Ovary (tissue), 9 donors: Measurements from ENCODE around the gene GNB1. TPM values are rescaled to one million over a fixed set of nuclear protein-coding genes. Genes with fewer than 3 reads are reported as not detected.

Experiments
- DNase-seq, 5 donors: peaks; one replicate each; pipeline ENCODE4 v3.0.0-alpha.2; 2019 to 2020
- H3K27ac ChIP-seq, 2 donors: fragments of 200-600 bp; one replicate each; pipeline versions ENCODE4 v1.5.1 to v1.8.0; 2019 to 2022
- H3K27me3 ChIP-seq: fragments of 200-600 bp; one replicate; pipeline ENCODE4 v1.8.0; 2022
- H3K36me3 ChIP-seq: fragments of 200-600 bp; sonication (generic); one replicate; pipeline ENCODE4 v1.5.1; 2019
- H3K4me1 ChIP-seq: one replicate; pipeline ENCODE4 v1.8.1; 2013; ENCODE audit warnings: mild to moderate bottlenecking, moderate library complexity; ENCODE audit not compliant: insufficient read depth
- H3K4me3 ChIP-seq: fragments of 200-600 bp; sonication (generic); one replicate; pipeline ENCODE4 v1.5.1; 2017
- H3K9me3 ChIP-seq, 2 donors: fragments of 200-600 bp in 1 of 2; sonication (generic) in 1 of 2; one replicate each; pipeline versions ENCODE4 v1.5.1 to v1.8.1; 2013 to 2019; ENCODE audit warnings: mild to moderate bottlenecking in 1 of 2, moderate library complexity in 1 of 2
- EP300 ChIP-seq: sonication (generic); formaldehyde crosslinking; IDR thresholded peaks from one replicate; pipeline ENCODE4 v1.6.1; 2017; ENCODE audit warnings: antibody characterized with exemption
- POLR2A ChIP-seq: fragments of 450-650 bp; IDR thresholded peaks from one replicate; pipeline ENCODE4 v1.6.1; 2017; ENCODE audit warnings: antibody characterized with exemption, mild to moderate bottlenecking, moderate library complexity
- WGBS, 3 donors: extraction: QIAGEN DNeasy Blood & Tissue Kit in 1 of 3; methylation state at CpG; one replicate each; pipeline versions ENCODE4 v1.1.5 to v1.1.7; 2013 to 2017; 5-methylcytosine and 5-hydroxymethylcytosine counted together
- intact Hi-C, 4 donors: fragments of 100-400 bp; cut with DNase I; formaldehyde crosslinking; loops; one replicate each; pipeline versions ENCODE4 v1.11.0 to v1.15.1; 2022 to 2023
- polyA plus RNA-seq, 2 donors: library from polyadenylated mRNA; stranded (reverse); fragments of 200-250 nt in 1 of 2; fragments of 350-450 nt in 1 of 2; fragmentation: Illumina TruSeq in 1 of 2; extraction: RNeasy Lipid Tissue Mini Kit (QIAGEN cat#74804) in 1 of 2; gene quantifications; one replicate each; pipeline ENCODE4 v1.2.3, GENCODE V29; 2013 to 2014
- total RNA-seq, 7 donors: library from RNA; depleted of rRNA in 2 of 7; stranded (reverse); fragments of >200 nt in 2 of 7; fragmentation: NEBNext Ultra II Directional in 3 of 7; extraction: Animal tissue kit (Norgen Biotek cat#: 25700) in 3 of 7; gene quantifications; one replicate each; pipeline versions ENCODE4 v1.1.0 to v1.2.4, GENCODE V29; 2016 to 2023
- TF ChIP-seq, protein P1 (sequence below), 3 donors: fragments of 450-650 bp in 2 of 3; fragments of 200-600 bp in 1 of 3; IDR thresholded peaks; one replicate each; pipeline versions ENCODE4 v1.5.1 to v1.8.0; 2016 to 2022; ENCODE audit warnings: antibody characterized with exemption in 3 of 3, mild to moderate bottlenecking in 1 of 3
- donor health status: DM: no; HTN: no; CAD: no; lungs with moderate emphysema.
- donor health status: DM: no; HTN: no; CAD: no.
- donor health status: Bipolar disorder and iron deficiency.
- donor health status: DM: yes; HTN: yes; CAD: no.
- donor health status: DM: no; HTN: no; CAD: no.
- donor health status: DM: yes; HTN: yes; CAD: no.

GNB1 gene
- total and polyA plus RNA-seq, 9 donors, result 92.9 to 314 (median 255) TPM

DNA sequence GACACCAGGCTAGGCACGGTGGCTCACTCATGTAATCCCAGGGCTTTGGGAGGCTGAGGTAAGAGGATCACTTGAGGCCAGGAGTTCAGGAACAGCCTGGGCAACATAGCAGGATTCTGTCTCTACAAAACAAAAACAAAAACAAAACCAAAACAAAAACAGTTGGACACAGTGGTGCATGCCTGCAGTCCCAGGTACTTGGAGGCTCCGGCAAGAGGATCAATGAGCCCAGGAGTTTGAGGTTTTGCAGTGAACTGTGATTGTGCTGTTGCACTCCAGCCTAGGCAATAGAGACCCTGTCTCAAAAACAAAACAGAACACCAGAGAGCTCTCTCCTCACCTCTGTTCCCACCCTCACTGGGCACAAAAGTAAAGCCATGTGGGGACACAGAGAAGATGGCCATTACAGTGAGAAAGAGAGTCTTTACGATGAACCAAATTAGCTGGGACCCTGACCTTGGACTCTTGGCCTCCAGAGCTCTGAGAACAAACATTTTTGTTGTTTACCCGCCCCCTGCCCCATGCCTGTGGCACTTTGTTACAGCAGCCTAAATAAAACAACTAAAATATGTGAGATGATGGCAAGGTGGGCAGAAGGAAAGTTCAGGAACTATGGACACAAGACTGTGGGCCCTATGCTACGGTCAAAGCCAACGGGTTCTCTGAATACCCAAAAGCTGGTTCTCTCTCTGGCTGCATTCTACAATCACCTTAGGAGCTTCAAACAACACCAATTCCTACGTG is 122.5 kb downstream of the GNB1 start:
- intact Hi-C loops, result no loop called here
- H3K36me3 ChIP-seq, result no peaks in the 10 kb centered on the region
- H3K27me3 ChIP-seq, result no peaks in the 10 kb centered on the region
- WGBS, 3 donors, result 79 to 86% (median 86%) methylated on average over 7 of the region's 7 CpGs
- no peak for TF ChIP-seq POLR2A
- no peak for TF ChIP-seq EP300
- TF ChIP-seq, protein P1, sequence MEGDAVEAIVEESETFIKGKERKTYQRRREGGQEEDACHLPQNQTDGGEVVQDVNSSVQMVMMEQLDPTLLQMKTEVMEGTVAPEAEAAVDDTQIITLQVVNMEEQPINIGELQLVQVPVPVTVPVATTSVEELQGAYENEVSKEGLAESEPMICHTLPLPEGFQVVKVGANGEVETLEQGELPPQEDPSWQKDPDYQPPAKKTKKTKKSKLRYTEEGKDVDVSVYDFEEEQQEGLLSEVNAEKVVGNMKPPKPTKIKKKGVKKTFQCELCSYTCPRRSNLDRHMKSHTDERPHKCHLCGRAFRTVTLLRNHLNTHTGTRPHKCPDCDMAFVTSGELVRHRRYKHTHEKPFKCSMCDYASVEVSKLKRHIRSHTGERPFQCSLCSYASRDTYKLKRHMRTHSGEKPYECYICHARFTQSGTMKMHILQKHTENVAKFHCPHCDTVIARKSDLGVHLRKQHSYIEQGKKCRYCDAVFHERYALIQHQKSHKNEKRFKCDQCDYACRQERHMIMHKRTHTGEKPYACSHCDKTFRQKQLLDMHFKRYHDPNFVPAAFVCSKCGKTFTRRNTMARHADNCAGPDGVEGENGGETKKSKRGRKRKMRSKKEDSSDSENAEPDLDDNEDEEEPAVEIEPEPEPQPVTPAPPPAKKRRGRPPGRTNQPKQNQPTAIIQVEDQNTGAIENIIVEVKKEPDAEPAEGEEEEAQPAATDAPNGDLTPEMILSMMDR (IDR thresholded peaks at IDR 0.05), result no peak
- peaks cover 0 to 3% of the 10 kb centered on the region in 2 donors for H3K9me3 ChIP-seq
- no peak for DNase-seq
- H3K27ac ChIP-seq, result no peak overlapping the region
- peaks cover 7% of the 10 kb centered on the region for H3K4me1 ChIP-seq
- H3K4me3 ChIP-seq, result no peak overlapping the region

DNA sequence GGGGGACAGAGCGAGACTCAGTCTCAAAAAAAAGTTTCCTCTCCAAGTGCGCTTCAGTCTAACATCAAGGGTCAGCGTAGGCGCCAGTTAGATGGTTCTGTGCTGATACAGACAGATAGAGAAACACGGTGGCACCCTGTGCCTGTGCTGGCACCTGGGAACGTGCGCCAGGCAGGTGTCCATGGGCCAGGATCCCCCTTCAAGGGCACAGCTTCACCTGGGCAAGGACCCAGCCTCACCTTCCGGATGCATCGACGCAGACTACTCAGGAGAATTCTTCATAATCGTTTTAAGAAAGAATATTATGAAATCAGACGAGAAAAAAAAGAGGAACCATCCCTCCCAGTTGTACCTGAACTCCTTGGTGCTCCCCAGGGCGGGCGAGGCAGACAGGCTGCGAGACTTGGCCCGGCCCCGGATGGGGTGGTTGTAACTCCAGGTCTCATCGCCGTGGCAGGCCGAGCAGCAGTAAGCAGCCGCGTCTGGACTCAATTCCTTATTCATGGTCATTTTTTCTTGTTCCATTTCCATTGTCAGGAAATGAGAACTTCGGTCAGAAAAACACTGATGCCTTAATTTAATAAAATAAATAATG is 125.9 kb downstream of the GNB1 start:
- no peak overlapping the region for H3K4me3 ChIP-seq
- TF ChIP-seq, protein P1 (IDR thresholded peaks at IDR 0.05), result no peak
- 85 to 88% (median 87%) methylated on average over 23 of the region's 23 CpGs for WGBS, 3 donors
- no peaks in the 10 kb centered on the region for H3K9me3 ChIP-seq
- DNase-seq, result no peak
- no peak overlapping the region for H3K27ac ChIP-seq
- no peaks in the 10 kb centered on the region for H3K27me3 ChIP-seq
- intact Hi-C loops, result no loop called here
- H3K4me1 ChIP-seq, result peaks cover 7% of the 10 kb centered on the region
- H3K36me3 ChIP-seq, result no peaks in the 10 kb centered on the region

DNA sequence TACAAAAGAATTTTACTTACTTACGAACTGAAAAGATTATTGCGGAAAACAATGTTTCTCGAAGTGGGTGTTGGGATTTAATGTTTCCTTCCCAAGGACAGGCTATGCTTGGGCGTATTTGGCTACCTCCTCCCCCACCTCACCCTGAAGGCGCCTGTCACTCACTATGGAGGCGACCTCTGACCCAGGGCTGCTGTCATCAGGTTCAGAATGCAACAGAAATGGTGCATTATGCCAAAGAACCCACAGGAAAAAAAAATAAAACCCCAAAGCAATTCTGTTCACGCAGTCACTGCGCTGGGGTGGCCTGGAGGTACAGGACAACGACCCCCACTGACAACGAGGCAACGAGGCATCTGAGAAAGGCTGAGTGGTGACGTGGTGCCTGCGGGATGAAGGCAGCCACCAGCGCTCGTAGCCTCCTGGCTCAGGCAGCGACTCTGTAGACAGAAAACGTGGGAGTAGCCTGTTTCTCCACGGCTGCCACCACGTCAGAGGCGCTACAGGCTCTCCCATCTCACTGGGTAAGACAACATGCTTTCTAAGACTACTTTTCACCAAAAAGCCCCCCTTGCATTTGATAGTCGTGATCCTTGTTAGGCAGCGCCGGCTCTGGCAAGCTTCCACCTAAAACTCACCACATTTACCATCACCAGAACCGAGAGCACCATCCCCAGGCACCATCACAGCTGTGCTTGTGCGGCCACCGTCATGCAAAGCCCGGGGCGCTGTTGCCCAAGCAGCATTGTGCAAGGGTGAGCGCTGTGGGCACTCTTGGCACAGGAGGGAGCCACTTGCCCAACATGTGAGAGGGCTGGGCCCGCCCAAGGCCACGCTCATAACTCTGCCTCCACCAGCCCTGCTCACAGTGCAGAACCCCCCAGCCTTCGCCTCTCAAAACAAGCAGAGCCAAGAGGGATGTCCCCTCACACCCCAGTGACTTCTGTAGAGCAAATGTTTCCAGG is 126.9 kb downstream of the GNB1 start:
- intact Hi-C loops, result no loop called here
- H3K4me3 ChIP-seq, result no peak overlapping the region
- no peaks in the 10 kb centered on the region for H3K27me3 ChIP-seq
- H3K9me3 ChIP-seq, result no peaks in the 10 kb centered on the region
- TF ChIP-seq, protein P1 (IDR thresholded peaks at IDR 0.05), result no peak
- TF ChIP-seq POLR2A, result no peak
- TF ChIP-seq EP300, result no peak
- peaks cover 7% of the 10 kb centered on the region for H3K4me1 ChIP-seq
- WGBS, 3 donors, result 72 to 85% (median 74%) methylated on average over 31 to 32 of the region's 32 CpGs
- peak in 2 of 5 donors; percentile 24 to 62 for DNase-seq
- no peaks in the 10 kb centered on the region for H3K36me3 ChIP-seq
- no peak overlapping the region for H3K27ac ChIP-seq

DNA sequence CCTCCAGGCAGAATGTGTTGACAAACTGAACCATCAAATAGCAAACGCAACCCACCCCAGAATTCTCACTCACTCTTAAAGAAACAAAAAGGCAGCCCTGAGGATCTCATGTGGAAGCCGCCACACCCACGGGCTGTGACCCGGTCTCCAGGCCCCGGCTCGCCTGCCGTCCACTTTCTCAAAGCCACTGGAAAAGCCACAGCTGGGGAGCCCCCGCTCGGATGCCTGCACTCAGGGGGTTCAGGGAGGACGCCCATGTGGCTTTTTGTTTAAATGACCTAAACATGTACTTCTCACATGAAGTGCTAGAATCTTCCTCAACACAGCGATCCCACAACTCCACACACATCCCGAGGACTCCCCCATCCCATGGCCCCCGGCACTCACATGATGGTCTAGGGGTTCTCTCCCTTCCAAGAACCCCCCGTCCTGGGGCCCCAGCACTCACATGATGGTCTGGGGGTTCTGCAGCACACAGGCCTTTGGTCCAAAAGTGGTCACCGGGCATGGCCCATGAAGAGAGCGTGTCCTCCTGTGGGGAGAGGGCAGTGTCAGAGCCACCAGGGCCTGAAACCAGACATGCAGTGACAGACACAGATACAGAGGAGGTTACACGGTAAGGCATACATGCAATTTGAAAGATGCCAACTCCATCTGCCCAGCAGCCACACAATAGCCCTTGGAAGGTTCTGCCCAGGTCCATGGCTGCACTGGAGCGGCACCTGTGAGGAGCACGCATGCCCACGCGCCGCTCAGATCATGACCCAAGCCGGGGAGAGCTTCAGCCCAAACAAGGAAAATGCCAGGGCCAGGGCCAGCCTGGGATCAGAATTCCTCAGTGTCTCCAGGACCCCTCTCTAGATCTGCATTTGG is 129.1 kb downstream of the GNB1 start:
- Histone ChIP-seq H3K4me1 (no peaks in the 10 kb centered on the region), H3K27me3 (no peaks in the 10 kb centered on the region), H3K36me3 (no peaks in the 10 kb centered on the region), H3K4me3 (no peak overlapping the region), H3K27ac (no peak overlapping the region), H3K9me3 (no peaks in the 10 kb centered on the region)
- 94 to 95% (median 94%) methylated on average over 23 of the region's 23 CpGs for WGBS, 3 donors
- intact Hi-C loops, result no loop called here
- no peak for DNase-seq
- TF ChIP-seq POLR2A (no peak), EP300 (no peak)
- TF ChIP-seq, protein P1 (IDR thresholded peaks at IDR 0.05), result no peak
